Common myeloid progenitor, CD34-positive (primary cell): ENCODE results near the gene SYT2.
"Not testable (repeated sequence)": the region's sequence is repeated elsewhere in the genome, so short reads cannot be mapped to it uniquely, and the experiment has no call there.

Experiments
- CTCF ChIA-PET: fragments of 350-600 bp; sonication (Branson Sonifier 250); formaldehyde crosslinking; loops from one replicate; lab custom pipeline; 2021; ENCODE audit warnings: antibody characterized with exemption; lab: Charles Lee
- POLR2A ChIA-PET: fragments of 350-600 bp; sonication (Branson Sonifier 250); formaldehyde crosslinking; loops from one replicate; lab custom pipeline; 2021; ENCODE audit warnings: antibody characterized with exemption; lab: Charles Lee
- DNase-seq, 3 donors: peaks; one replicate each; pipeline versions ENCODE4 v3.0.0 to v3.0.0-alpha.2; 2013
- H3K27ac ChIP-seq, 2 experiments: 1 replicate in 1 of 2; 2 replicates in 1 of 2; pipeline ENCODE4 v1.7.0; 2013; ENCODE audit warnings: inconsistent platforms in 2 of 2, low read length in 2 of 2, mild to moderate bottlenecking in 2 of 2, low read depth in 1 of 2, moderate library complexity in 1 of 2; ENCODE audit not compliant: severe bottlenecking in 2 of 2, insufficient read depth in 1 of 2, poor library complexity in 1 of 2
- H3K27me3 ChIP-seq, 5 experiments: replicated peaks in 2 of 5; 1 replicate in 3 of 5; 2 replicates in 2 of 5; pipeline versions ENCODE4 v1.6.1 to v1.7.0; 2013; ENCODE audit warnings: low read length in 4 of 5, mild to moderate bottlenecking in 2 of 5, moderate library complexity in 2 of 5, inconsistent platforms in 1 of 5; ENCODE audit not compliant: insufficient read depth in 5 of 5, control insufficient read depth in 4 of 5
- H3K36me3 ChIP-seq, 4 experiments: 1 replicate in 2 of 4; 2 replicates in 2 of 4; pipeline versions ENCODE4 v1.6.1 to v1.7.0; 2013; ENCODE audit warnings: low read length in 3 of 4, control low read depth in 1 of 4, mild to moderate bottlenecking in 1 of 4; ENCODE audit not compliant: control insufficient read depth in 4 of 4, insufficient read depth in 4 of 4
- H3K4me1 ChIP-seq, 4 experiments: 1 replicate in 3 of 4; 2 replicates in 1 of 4; pipeline versions ENCODE4 v1.6.1 to v1.7.1; 2013; ENCODE audit warnings: low read length in 3 of 4, mild to moderate bottlenecking in 3 of 4, control low read depth in 1 of 4, inconsistent platforms in 1 of 4, moderate library complexity in 1 of 4; ENCODE audit not compliant: control insufficient read depth in 4 of 4, insufficient read depth in 4 of 4; ENCODE audit errors: control extremely low read depth in 1 of 4
- H3K4me3 ChIP-seq, 7 experiments: 1 replicate in 4 of 7; 2 replicates in 3 of 7; pipeline versions ENCODE4 v1.5.1 to v1.7.0; 2013; ENCODE audit warnings: mild to moderate bottlenecking in 7 of 7, low read length in 6 of 7, moderate library complexity in 6 of 7, inconsistent platforms in 2 of 7, low read depth in 2 of 7, control low read depth in 1 of 7; ENCODE audit not compliant: insufficient read depth in 4 of 7, control insufficient read depth in 1 of 7; ENCODE audit errors: extremely low read depth in 1 of 7
- H3K9me3 ChIP-seq, 5 experiments: 1 replicate in 4 of 5; 2 replicates in 1 of 5; pipeline versions ENCODE4 v1.6.1 to v1.7.1; 2013; ENCODE audit warnings: low read length in 4 of 5, mild to moderate bottlenecking in 2 of 5, inconsistent platforms in 1 of 5, low read depth in 1 of 5, moderate library complexity in 1 of 5; ENCODE audit not compliant: control insufficient read depth in 4 of 5, insufficient read depth in 2 of 5; ENCODE audit errors: control extremely low read depth in 1 of 5
- WGBS: methylation state at CpG from one replicate; pipeline ENCODE4 v1.1.5; 2013; ENCODE audit not compliant: insufficient coverage; 5-methylcytosine and 5-hydroxymethylcytosine counted together

SYT2 gene

DNA sequence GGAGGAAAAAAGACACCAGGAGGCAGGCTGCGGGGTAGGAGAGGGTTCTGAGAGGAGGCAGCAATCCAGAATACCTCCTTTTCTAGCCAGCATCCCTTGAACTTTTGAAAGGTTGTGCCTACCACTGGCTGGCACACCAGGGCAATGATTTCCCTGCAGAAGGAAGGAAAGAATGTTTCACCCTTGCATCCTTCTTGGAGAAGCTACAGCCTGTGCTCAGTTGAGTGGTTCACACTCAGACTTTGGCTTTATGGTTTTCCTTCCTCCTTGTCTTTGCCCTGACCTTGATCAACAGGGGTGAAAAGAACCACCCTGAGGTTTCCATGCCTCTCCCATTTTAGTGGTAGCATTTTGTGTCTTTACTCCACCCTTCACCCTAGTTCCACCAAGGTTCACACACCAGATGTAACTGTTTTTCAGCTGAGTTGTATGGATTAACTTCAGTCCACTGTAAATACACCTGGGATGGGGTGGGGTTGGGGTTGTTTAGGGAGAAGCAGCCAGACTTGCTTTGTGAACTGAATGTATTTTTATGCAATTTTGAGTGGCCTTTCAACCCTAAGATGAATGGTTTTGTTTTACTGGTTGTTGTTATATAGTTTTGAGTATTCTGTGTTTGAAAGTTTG lies 122.3 kb downstream of the SYT2 start:
- no peaks in the 10 kb centered on the region for H3K9me3 ChIP-seq
- H3K27ac ChIP-seq: no peak overlapping the region
- no peak overlapping the region for H3K4me3 ChIP-seq
- no peaks in the 10 kb centered on the region for H3K36me3 ChIP-seq
- DNase-seq: no peak
- ChIA-PET CTCF (interaction anchor here (1.2 to 2.8 kb wide), 4 partner anchors 10 to 19 kb away, joined by 4 to 12 read pairs (median 4); no protein-coding TSS in a partner anchor), POLR2A (no interaction called here)
- peaks cover 0 to 4% (median 0%) of the 10 kb centered on the region in 4 experiments for H3K4me1 ChIP-seq
- H3K27me3 ChIP-seq: no peaks in the 10 kb centered on the region
- WGBS: 20% methylated on average over 1 of the region's 1 CpG

- 100% methylated on average over 1 of the region's 1 CpG for WGBS
- Histone ChIP-seq H3K27ac (no peak overlapping the region), H3K9me3 (no peaks in the 10 kb centered on the region), H3K36me3 (peaks cover 0 to 4% (median 0%) of the 10 kb centered on the region in 4 experiments), H3K27me3 (no peaks in the 10 kb centered on the region), H3K4me1 (peaks cover 0 to 4% (median 0%) of the 10 kb centered on the region in 4 experiments), H3K4me3 (no peak overlapping the region)
- ChIA-PET CTCF (interaction anchor here (0.7 to 2.8 kb wide), 6 partner anchors 13 to 90 kb away, joined by 3 to 12 read pairs (median 4); no protein-coding TSS in a partner anchor), POLR2A (no interaction called here)
- DNase-seq: no peak
Observed at GRCh38 chr1:202586871-202587270, 123.4 kb downstream of the SYT2 start.

DNA sequence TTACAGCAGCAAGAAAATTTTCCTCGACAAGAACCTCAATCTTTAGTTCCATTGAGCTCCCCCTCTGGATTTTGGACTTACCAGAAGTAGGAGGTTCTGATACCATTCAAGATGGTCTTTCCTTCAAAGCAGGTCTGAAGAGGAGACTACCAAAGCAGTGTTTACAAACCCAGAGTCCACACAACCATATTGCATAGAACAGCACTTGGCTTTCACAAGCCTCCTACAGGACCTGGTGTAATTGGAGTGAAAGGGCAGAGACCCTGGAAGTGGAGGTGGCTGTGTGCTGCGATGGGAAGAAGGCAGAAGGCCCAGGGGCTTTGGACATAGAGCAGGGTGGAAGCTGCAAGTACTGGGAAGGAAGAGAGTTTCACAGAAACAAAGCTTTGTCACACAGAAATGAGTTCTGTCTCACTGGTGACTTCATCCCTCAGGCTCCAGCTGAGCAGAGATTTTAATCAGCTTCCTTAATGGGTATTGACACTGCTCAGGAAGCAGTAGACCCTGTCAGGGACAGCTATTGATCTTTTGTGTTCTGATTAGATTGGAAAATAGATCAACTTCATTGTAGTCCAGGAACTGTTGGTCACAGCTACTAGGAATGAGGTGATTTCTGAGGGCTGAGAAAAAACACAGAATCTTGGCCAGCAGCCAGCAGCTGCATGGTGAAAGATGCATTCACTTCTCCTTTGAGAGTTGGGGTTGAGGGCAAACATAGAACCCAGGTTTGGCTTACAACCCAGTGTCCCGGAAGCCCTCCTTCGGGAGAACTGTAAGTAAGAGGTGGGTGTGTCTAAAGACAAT lies 124.0 kb downstream of the SYT2 start:
- ChIA-PET CTCF (interaction anchor here (0.7 to 2.8 kb wide), 6 partner anchors 10 to 40 kb away, joined by 3 to 12 read pairs (median 6); no protein-coding TSS in a partner anchor), POLR2A (no interaction called here)
- H3K36me3 ChIP-seq: peaks cover 0 to 8% (median under 1%) of the 10 kb centered on the region in 4 experiments
- H3K9me3 ChIP-seq: no peaks in the 10 kb centered on the region
- H3K27me3 ChIP-seq: no peaks in the 10 kb centered on the region
- peak; percentile 14 to 66 (median 58) for DNase-seq
- peaks cover 0 to 4% (median 0%) of the 10 kb centered on the region in 4 experiments for H3K4me1 ChIP-seq
- H3K4me3 ChIP-seq: no peak overlapping the region
- 82% methylated on average over 2 of the region's 4 CpGs for WGBS
- H3K27ac ChIP-seq: no peak overlapping the region

- H3K9me3 ChIP-seq: no peaks in the 10 kb centered on the region
- DNase-seq: no peak
- peaks cover 0 to 4% (median 0%) of the 10 kb centered on the region in 4 experiments for H3K4me1 ChIP-seq
- no peak overlapping the region for H3K4me3 ChIP-seq
- CTCF ChIA-PET: interaction anchor here (0.7 to 2.8 kb wide), 4 partner anchors 11 to 16 kb away, joined by 3 to 12 read pairs (median 6); no protein-coding TSS in a partner anchor
- peaks cover 0 to 15% (median 5%) of the 10 kb centered on the region in 4 experiments for H3K36me3 ChIP-seq
- H3K27ac ChIP-seq: no peak overlapping the region
- H3K27me3 ChIP-seq: no peaks in the 10 kb centered on the region
- POLR2A ChIA-PET: no interaction called here
Observed at GRCh38 chr1:202585590-202585933, 124.7 kb downstream of the SYT2 start.

- Histone ChIP-seq H3K4me1 (peaks cover 0 to 4% (median 0%) of the 10 kb centered on the region in 4 experiments), H3K27me3 (no peaks in the 10 kb centered on the region), H3K9me3 (no peaks in the 10 kb centered on the region), H3K36me3 (peaks cover 0 to 19% (median 8%) of the 10 kb centered on the region in 4 experiments), H3K27ac (no peak overlapping the region), H3K4me3 (no peak overlapping the region)
- peak; percentile 22 to 71 (median 59) for DNase-seq
- CTCF ChIA-PET: interaction anchor here (1.2 to 2.8 kb wide), 4 partner anchors 10 to 15 kb away, joined by 4 to 12 read pairs (median 6); no protein-coding TSS in a partner anchor
- POLR2A ChIA-PET: no interaction called here
- 89% methylated on average over 7 of the region's 8 CpGs for WGBS
Observed at GRCh38 chr1:202584707-202585589, 125.3 kb downstream of the SYT2 start.

DNA sequence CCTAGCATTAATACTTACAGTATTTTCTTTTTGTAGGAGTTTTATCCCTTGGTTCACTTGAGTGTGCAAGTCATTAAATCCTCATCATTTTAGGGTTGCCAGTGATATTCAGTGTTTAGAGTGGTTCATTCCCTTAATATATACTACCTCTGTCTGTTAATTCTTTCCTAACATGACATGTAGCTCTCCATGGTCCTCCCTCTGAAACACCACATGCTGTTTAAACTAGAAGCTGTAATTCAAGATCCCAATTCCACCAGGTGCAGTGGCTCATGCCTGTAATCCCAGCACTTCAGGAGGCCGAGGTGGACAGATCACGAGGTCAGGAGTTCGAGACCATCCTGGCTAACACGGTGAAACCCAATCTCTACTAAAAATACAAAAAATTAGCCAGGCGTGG lies 127.9 kb downstream of the SYT2 start:
- H3K4me1 ChIP-seq, H3K27me3 ChIP-seq, H3K27ac ChIP-seq, POLR2A ChIA-PET, CTCF ChIA-PET, DNase-seq, H3K4me3 ChIP-seq, H3K9me3 ChIP-seq: not testable (repeated sequence)
- WGBS: no CpG with 5 or more reads among the region's 5 CpGs
- peaks cover 0 to 19% (median 9%) of the 10 kb centered on the region in 4 experiments for H3K36me3 ChIP-seq
